ENCODE data around the gene ERG. TPM values are rescaled to one million over a fixed set of nuclear protein-coding genes. Genes with fewer than 3 reads are reported as not detected.

The ERG gene
- total and polyA plus RNA-seq, 5 donors from 2014 or later = 1.5 TPM; not detected in 4

DNA sequence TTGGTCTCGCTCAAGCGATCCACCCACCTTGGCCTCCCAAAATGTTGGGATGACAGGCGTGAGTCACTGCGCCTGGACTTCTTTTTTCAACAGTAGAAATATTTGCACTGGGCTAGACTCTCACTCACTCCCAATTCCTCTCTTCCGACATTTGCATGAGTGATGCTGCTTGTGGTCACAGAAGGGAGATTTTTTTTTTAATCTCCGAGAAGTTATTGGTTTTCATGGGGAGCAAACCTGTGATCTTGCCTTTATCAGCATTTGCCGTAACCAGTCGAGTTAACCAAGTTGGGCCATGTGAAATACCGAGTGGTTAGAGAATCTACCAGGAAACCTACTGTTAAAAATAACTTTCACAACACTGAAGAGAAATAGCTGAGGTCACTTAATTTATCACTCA is 21.1 kb downstream of the ERG start:
- H3K36me3 Mint-ChIP-seq = no peaks in the 10 kb centered on the region
- no peaks in the 10 kb centered on the region for H3K36me3 ChIP-seq (ENCODE audit: control insufficient read depth, insufficient read depth, low read length)

DNA sequence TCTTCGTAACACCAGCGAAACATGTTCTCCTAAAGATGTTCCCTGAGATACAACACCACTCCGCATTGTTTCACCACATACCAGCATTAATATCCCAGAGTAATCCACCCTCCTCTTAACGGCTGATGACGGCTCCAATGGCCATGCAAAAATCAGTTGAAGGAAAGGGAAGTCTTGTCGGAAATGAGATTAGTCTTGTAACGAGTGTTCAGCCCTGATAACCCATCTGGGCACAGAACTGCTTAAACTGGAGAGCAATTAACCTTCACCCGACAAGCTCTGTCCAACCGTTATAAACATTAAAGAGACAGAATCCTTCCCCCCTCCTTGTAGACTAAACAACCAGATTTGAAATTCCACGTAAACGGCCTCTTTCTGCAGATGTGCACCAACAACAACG is 21.9 kb downstream of the ERG start:
- Mint-ChIP-seq H3K4me3 (no peak overlapping the region), H3K27ac (no peak overlapping the region), H3K4me1 (no peaks in the 10 kb centered on the region), H3K9me3 (peaks cover 0 to 3% (median 0%) of the 10 kb centered on the region in 7 donors), H3K27me3 (peaks cover 33% of the 10 kb centered on the region), H3K36me3 (no peaks in the 10 kb centered on the region)
- ATAC-seq (ENCODE audit: low read depth in 2 of 2) (no peak), DNase-seq (no peak)
- no peaks in the 10 kb centered on the region for H3K4me1 ChIP-seq (ENCODE audit: control insufficient read depth, insufficient read depth, low read length, poor library complexity, severe bottlenecking)
- no peaks in the 10 kb centered on the region for H3K36me3 ChIP-seq (ENCODE audit: control insufficient read depth, insufficient read depth, low read length)
- H3K27ac ChIP-seq (ENCODE audit: insufficient read depth, low read length, poor library complexity, severe bottlenecking) = no peak overlapping the region
- no peaks in the 10 kb centered on the region for H3K9me3 ChIP-seq (ENCODE audit: control insufficient read depth in 2 of 2, low read length in 2 of 2)
- no peak overlapping the region for H3K4me3 ChIP-seq (ENCODE audit: low read depth, low read length)
- peaks cover 20% of the 10 kb centered on the region for H3K27me3 ChIP-seq (ENCODE audit: control insufficient read depth, insufficient read depth, low read length)

More for the DNA sequence above, 21.1 kb downstream of the ERG start:
- no peak overlapping the region for H3K27ac ChIP-seq (ENCODE audit: insufficient read depth, low read length, poor library complexity, severe bottlenecking)
- ATAC-seq (ENCODE audit: low read depth in 2 of 2) = no peak
- H3K4me3 Mint-ChIP-seq = no peak overlapping the region
- no peaks in the 10 kb centered on the region for H3K4me1 Mint-ChIP-seq
- H3K9me3 ChIP-seq (ENCODE audit: control insufficient read depth in 2 of 2, low read length in 2 of 2) = no peaks in the 10 kb centered on the region
- no peak for DNase-seq
- H3K27ac Mint-ChIP-seq = no peak overlapping the region
- no peak overlapping the region for H3K4me3 ChIP-seq (ENCODE audit: low read depth, low read length)
- peaks cover 33% of the 10 kb centered on the region for H3K27me3 Mint-ChIP-seq
- peaks cover 0 to 3% (median 0%) of the 10 kb centered on the region in 7 donors for H3K9me3 Mint-ChIP-seq
- peaks cover 20% of the 10 kb centered on the region for H3K27me3 ChIP-seq (ENCODE audit: control insufficient read depth, insufficient read depth, low read length)
- H3K4me1 ChIP-seq (ENCODE audit: control insufficient read depth, insufficient read depth, low read length, poor library complexity, severe bottlenecking) = no peaks in the 10 kb centered on the region

DNA sequence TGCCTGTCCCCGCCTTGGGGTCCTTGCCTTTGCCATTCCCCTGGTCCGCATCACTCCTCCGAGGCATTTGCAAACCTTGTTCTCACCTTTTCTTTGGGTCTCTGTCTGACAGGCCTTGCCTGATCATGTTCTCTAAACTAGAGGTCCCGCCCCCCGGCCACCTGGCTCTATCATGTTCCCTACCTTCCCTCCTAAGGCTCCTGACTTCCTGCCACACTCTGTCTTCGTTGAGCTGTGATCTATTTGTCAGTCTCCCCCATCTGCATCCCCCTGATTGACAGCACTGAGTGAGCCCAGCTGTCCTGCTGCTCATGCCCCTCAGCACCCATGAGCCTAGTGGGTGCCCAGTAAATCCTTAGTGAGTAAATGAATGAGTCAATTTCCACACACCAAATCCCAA is 22.8 kb downstream of the ERG start:
- H3K36me3 ChIP-seq (ENCODE audit: control insufficient read depth, insufficient read depth, low read length) = no peaks in the 10 kb centered on the region
- ATAC-seq (ENCODE audit: low read depth in 2 of 2) (no peak), DNase-seq (no peak)
- H3K9me3 Mint-ChIP-seq = peaks cover 0 to 3% (median 1%) of the 10 kb centered on the region in 7 donors
- no peak overlapping the region for H3K27ac ChIP-seq (ENCODE audit: insufficient read depth, low read length, poor library complexity, severe bottlenecking)
- H3K4me3 Mint-ChIP-seq = no peak overlapping the region
- no peaks in the 10 kb centered on the region for H3K4me1 Mint-ChIP-seq
- H3K27ac Mint-ChIP-seq = no peak overlapping the region
- H3K4me3 ChIP-seq (ENCODE audit: low read depth, low read length) = no peak overlapping the region
- peaks cover 33% of the 10 kb centered on the region for H3K27me3 Mint-ChIP-seq
- no peaks in the 10 kb centered on the region for H3K36me3 Mint-ChIP-seq
- no peaks in the 10 kb centered on the region for H3K9me3 ChIP-seq (ENCODE audit: control insufficient read depth in 2 of 2, low read length in 2 of 2)
- H3K4me1 ChIP-seq (ENCODE audit: control insufficient read depth, insufficient read depth, low read length, poor library complexity, severe bottlenecking) = no peaks in the 10 kb centered on the region
- peaks cover 20% of the 10 kb centered on the region for H3K27me3 ChIP-seq (ENCODE audit: control insufficient read depth, insufficient read depth, low read length)

DNA sequence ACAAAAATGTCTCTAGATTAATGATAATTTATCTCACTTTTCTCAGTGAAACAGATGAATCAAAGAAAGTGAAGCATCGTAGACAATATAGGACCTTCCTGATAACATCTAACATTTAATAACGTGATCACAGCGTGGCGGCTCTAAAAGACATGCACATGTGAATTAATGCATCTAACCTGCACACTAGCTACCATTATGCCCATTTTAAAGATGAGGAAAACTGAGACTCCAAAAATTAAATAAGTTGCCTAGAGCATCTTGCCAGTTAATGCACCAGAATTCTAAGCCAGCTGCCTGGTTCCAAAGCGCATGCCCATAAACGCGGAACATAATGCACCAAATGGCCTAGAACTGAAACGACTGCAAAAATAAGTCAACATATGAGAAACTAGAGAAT is 23.5 kb downstream of the ERG start:
- no peak for ATAC-seq (ENCODE audit: low read depth in 2 of 2)
- H3K9me3 ChIP-seq (ENCODE audit: control insufficient read depth in 2 of 2, low read length in 2 of 2) = no peaks in the 10 kb centered on the region
- H3K27me3 Mint-ChIP-seq = peaks cover 33% of the 10 kb centered on the region

DNA sequence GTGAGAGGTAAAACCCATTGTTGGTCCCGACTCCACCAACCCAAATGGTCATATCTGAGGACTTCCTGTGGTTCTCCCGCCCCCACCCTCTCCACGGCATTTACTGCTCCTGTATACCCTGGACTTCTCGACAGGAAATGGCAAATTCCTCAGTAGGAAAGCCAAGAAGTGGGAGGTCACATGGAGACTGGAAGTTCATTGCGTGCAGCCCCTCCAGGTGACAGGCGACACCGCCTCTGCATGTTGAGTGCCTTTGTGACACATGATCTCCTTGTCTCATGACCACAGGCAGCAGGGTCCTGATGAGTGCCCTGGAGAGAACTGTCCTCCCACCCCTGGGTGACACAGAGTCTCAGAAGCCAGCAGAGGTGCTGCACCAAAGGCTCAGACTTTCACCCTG is 24.2 kb downstream of the ERG start:
- Mint-ChIP-seq H3K9me3 (peaks cover 0 to 3% (median 1%) of the 10 kb centered on the region in 7 donors), H3K4me3 (no peak overlapping the region)

More for the DNA sequence above, 23.5 kb downstream of the ERG start:
- Histone ChIP-seq H3K27me3 (ENCODE audit: control insufficient read depth, insufficient read depth, low read length) (peaks cover 20% of the 10 kb centered on the region), H3K36me3 (ENCODE audit: control insufficient read depth, insufficient read depth, low read length) (no peaks in the 10 kb centered on the region), H3K4me1 (ENCODE audit: control insufficient read depth, insufficient read depth, low read length, poor library complexity, severe bottlenecking) (no peaks in the 10 kb centered on the region), H3K27ac (ENCODE audit: insufficient read depth, low read length, poor library complexity, severe bottlenecking) (no peak overlapping the region), H3K4me3 (ENCODE audit: low read depth, low read length) (no peak overlapping the region)
- Mint-ChIP-seq H3K36me3 (no peaks in the 10 kb centered on the region), H3K27ac (no peak overlapping the region), H3K4me3 (no peak overlapping the region), H3K4me1 (no peaks in the 10 kb centered on the region), H3K9me3 (peaks cover 0 to 3% (median 1%) of the 10 kb centered on the region in 7 donors)
- no peak for DNase-seq

DNA sequence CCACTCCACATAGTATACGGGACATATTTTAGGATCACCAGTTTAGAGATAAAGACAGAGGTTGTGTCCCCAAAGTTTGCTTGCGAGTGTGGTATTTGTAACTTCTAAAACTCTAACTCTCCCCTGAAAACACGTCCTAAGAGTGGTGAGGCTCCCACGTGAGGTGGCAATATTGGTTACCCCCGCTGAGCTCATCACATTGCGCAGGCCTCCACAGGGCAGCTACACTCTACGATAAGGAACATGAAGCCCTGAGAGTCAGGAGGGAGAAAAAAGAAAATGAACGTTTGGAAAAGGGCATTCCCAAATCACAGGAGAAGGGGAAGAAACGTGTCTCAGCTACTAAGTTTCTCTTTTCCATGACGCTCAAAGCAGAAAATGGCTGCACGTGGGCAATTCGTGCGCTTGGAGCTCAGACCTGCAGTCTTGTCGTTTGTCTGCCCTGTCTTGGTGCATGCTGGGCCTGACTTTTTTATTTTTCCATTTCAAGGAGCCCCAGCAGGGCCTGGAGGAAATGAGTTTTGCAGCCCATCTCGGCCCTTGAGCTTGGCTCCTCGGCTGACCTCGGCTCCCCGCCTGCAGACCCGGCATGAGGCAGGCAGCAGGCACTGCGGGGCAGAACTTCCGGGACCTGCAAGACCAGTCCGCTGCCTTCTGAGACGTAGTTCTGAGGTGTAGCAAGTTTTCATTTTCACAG is 25.7 kb downstream of the ERG start:
- H3K36me3 Mint-ChIP-seq = no peaks in the 10 kb centered on the region
- Histone ChIP-seq H3K4me3 (ENCODE audit: low read depth, low read length) (no peak overlapping the region), H3K4me1 (ENCODE audit: control insufficient read depth, insufficient read depth, low read length, poor library complexity, severe bottlenecking) (no peaks in the 10 kb centered on the region), H3K27ac (ENCODE audit: insufficient read depth, low read length, poor library complexity, severe bottlenecking) (no peak overlapping the region), H3K9me3 (ENCODE audit: control insufficient read depth in 2 of 2, low read length in 2 of 2) (no peaks in the 10 kb centered on the region), H3K36me3 (ENCODE audit: control insufficient read depth, insufficient read depth, low read length) (no peaks in the 10 kb centered on the region), H3K27me3 (ENCODE audit: control insufficient read depth, insufficient read depth, low read length) (peaks cover 16% of the 10 kb centered on the region)
- no peak overlapping the region for H3K27ac Mint-ChIP-seq
- DNase-seq (no peak), ATAC-seq (ENCODE audit: low read depth in 2 of 2) (no peak)
- no peaks in the 10 kb centered on the region for H3K4me1 Mint-ChIP-seq
- no peak overlapping the region for H3K4me3 Mint-ChIP-seq
- H3K27me3 Mint-ChIP-seq = peaks cover 29% of the 10 kb centered on the region
- peaks cover 0 to 3% (median 1%) of the 10 kb centered on the region in 7 donors for H3K9me3 Mint-ChIP-seq

More for the DNA sequence above, 24.2 kb downstream of the ERG start:
- DNase-seq (no peak), ATAC-seq (ENCODE audit: low read depth in 2 of 2) (no peak)
- Histone ChIP-seq H3K9me3 (ENCODE audit: control insufficient read depth in 2 of 2, low read length in 2 of 2) (no peaks in the 10 kb centered on the region), H3K4me3 (ENCODE audit: low read depth, low read length) (no peak overlapping the region), H3K36me3 (ENCODE audit: control insufficient read depth, insufficient read depth, low read length) (no peaks in the 10 kb centered on the region), H3K4me1 (ENCODE audit: control insufficient read depth, insufficient read depth, low read length, poor library complexity, severe bottlenecking) (no peaks in the 10 kb centered on the region), H3K27me3 (ENCODE audit: control insufficient read depth, insufficient read depth, low read length) (peaks cover 19% of the 10 kb centered on the region), H3K27ac (ENCODE audit: insufficient read depth, low read length, poor library complexity, severe bottlenecking) (no peak overlapping the region)
- Mint-ChIP-seq H3K27me3 (peaks cover 33% of the 10 kb centered on the region), H3K4me1 (no peaks in the 10 kb centered on the region), H3K36me3 (no peaks in the 10 kb centered on the region), H3K27ac (no peak overlapping the region)

DNA sequence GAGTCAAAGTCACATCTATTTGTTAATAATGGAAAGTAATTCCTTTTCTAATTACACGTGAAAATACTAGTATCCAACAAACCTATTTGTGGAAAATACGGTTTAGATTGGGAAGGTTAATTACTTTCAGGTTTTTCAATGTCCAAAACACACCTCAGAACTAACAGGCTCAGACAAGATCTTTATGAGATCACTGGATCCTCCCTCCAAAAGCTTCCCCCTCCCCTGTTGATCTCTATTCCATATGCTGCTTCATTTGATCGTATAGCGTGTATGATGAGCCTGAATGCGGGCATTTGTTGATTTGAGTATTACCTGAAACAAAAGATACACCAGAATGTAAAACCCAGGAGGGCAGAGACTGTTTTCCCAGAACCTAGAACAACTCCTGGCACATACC is 26.5 kb downstream of the ERG start:
- peaks cover 24% of the 10 kb centered on the region for H3K27me3 Mint-ChIP-seq
- Histone ChIP-seq H3K27me3 (ENCODE audit: control insufficient read depth, insufficient read depth, low read length) (peaks cover 15% of the 10 kb centered on the region), H3K4me3 (ENCODE audit: low read depth, low read length) (no peak overlapping the region), H3K9me3 (ENCODE audit: control insufficient read depth in 2 of 2, low read length in 2 of 2) (no peaks in the 10 kb centered on the region), H3K36me3 (ENCODE audit: control insufficient read depth, insufficient read depth, low read length) (no peaks in the 10 kb centered on the region), H3K4me1 (ENCODE audit: control insufficient read depth, insufficient read depth, low read length, poor library complexity, severe bottlenecking) (no peaks in the 10 kb centered on the region), H3K27ac (ENCODE audit: insufficient read depth, low read length, poor library complexity, severe bottlenecking) (no peak overlapping the region)
- no peaks in the 10 kb centered on the region for H3K36me3 Mint-ChIP-seq
- no peak for DNase-seq
- H3K4me3 Mint-ChIP-seq = no peak overlapping the region
- ATAC-seq (ENCODE audit: low read depth in 2 of 2) = no peak
- peaks cover 0 to 4% (median 1%) of the 10 kb centered on the region in 7 donors for H3K9me3 Mint-ChIP-seq
- H3K4me1 Mint-ChIP-seq = no peaks in the 10 kb centered on the region
- H3K27ac Mint-ChIP-seq = no peak overlapping the region

DNA sequence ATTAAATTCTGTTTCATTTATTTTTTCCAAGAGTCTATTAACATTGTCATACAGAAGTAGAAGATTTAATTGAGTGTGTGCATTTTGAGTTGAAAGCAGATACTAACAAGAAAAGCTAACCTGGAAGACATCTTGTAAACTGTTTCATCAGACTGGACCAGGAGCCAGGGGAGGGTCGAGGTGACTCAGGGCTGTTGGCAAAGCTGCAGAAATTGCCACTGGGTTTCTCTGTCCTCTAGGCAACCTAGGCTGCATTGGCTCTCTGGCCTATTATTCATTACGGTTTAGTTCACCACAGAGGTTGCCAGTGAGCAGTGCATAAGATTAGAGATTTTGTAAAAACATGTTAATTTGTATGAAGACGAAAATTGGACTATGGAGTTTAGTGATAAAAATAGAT is 27.5 kb downstream of the ERG start:
- peaks cover 0 to 4% (median 1%) of the 10 kb centered on the region in 7 donors for H3K9me3 Mint-ChIP-seq
- no peaks in the 10 kb centered on the region for H3K4me1 Mint-ChIP-seq
- H3K27ac Mint-ChIP-seq = no peak overlapping the region
- Histone ChIP-seq H3K4me1 (ENCODE audit: control insufficient read depth, insufficient read depth, low read length, poor library complexity, severe bottlenecking) (no peaks in the 10 kb centered on the region), H3K27me3 (ENCODE audit: control insufficient read depth, insufficient read depth, low read length) (peaks cover 10% of the 10 kb centered on the region), H3K36me3 (ENCODE audit: control insufficient read depth, insufficient read depth, low read length) (no peaks in the 10 kb centered on the region), H3K4me3 (ENCODE audit: low read depth, low read length) (no peak overlapping the region), H3K27ac (ENCODE audit: insufficient read depth, low read length, poor library complexity, severe bottlenecking) (no peak overlapping the region), H3K9me3 (ENCODE audit: control insufficient read depth in 2 of 2, low read length in 2 of 2) (no peaks in the 10 kb centered on the region)
- no peak for DNase-seq
- H3K4me3 Mint-ChIP-seq = no peak overlapping the region
- peaks cover 15% of the 10 kb centered on the region for H3K27me3 Mint-ChIP-seq
- no peaks in the 10 kb centered on the region for H3K36me3 Mint-ChIP-seq
- ATAC-seq (ENCODE audit: low read depth in 2 of 2) = no peak
